IMR-90 (cell line): ENCODE measurements around the gene LRP11. TPM values are rescaled to one million over a fixed set of nuclear protein-coding genes. Genes with fewer than 3 reads are reported as not detected.

Source experiments
- ATAC-seq: fragments of 200-7000 bp; cut with Tn5 transposase; 2 replicates; pipeline ENCODE4 v1.9.1; 2020; ENCODE audit warnings: low read depth, mild to moderate bottlenecking, moderate library complexity
- BruUV-seq: library from RNA; stranded (reverse); fragments of 400-500 nt; replicated peaks from 2 replicates; lab custom pipeline; 2021; lab: Mats Ljungman, UMichigan
- CTCF ChIA-PET: fragments of 300-600 bp; formaldehyde crosslinking; extraction: SDS; loops from one replicate; lab custom pipeline; 2021; ENCODE audit warnings: antibody characterized with exemption; lab: Yijun Ruan, JAX
- POLR2A ChIA-PET: fragments of 300-600 bp; sonication (Branson Sonifier 250); formaldehyde crosslinking; loops from one replicate; lab custom pipeline; 2022; ENCODE audit warnings: antibody characterized with exemption; ENCODE audit not compliant: unreplicated experiment; lab: Charles Lee
- DNase-seq: peaks from one replicate; pipeline ENCODE4 v3.0.0; 2013
- H2AFZ ChIP-seq: replicated peaks from 2 replicates; pipeline ENCODE3; 2013; ENCODE audit warnings: low read length, mild to moderate bottlenecking; ENCODE audit not compliant: poor library complexity
- H2AK5ac ChIP-seq: 2 replicates; pipeline ENCODE4 v1.6.1; 2013; ENCODE audit warnings: low read depth, low read length, inconsistent platforms
- H2AK9ac ChIP-seq: replicated peaks from 2 replicates; pipeline ENCODE3; 2013; ENCODE audit warnings: mild to moderate bottlenecking, low read depth, low read length, moderate library complexity; ENCODE audit not compliant: poor library complexity
- H2BK120ac ChIP-seq: 2 replicates; pipeline ENCODE4 v1.6.1; 2013; ENCODE audit warnings: low read depth, low read length, inconsistent platforms
- H2BK15ac ChIP-seq: 3 replicates; pipeline ENCODE4 v1.6.1; 2013; ENCODE audit warnings: low read depth, low read length, inconsistent platforms
- H2BK20ac ChIP-seq: 2 replicates; pipeline ENCODE4 v1.6.1; 2013; ENCODE audit warnings: low read depth, mild to moderate bottlenecking, inconsistent platforms, low read length, moderate library complexity
- H2BK5ac ChIP-seq: 2 replicates; pipeline ENCODE4 v1.6.1; 2013; ENCODE audit warnings: mild to moderate bottlenecking, low read depth, low read length, inconsistent platforms; ENCODE audit not compliant: poor library complexity, severe bottlenecking
- H3K14ac ChIP-seq: replicated peaks from 2 replicates; pipeline ENCODE4 v1.6.1; 2013; ENCODE audit warnings: low read depth, low read length, inconsistent platforms
- H3K18ac ChIP-seq: 2 replicates; pipeline ENCODE4 v1.6.1; 2013; ENCODE audit warnings: low read depth, low read length, control low read depth
- H3K23ac ChIP-seq: 2 replicates; pipeline ENCODE4 v1.6.1; 2013; ENCODE audit warnings: low read depth, low read length, inconsistent platforms
- H3K27ac ChIP-seq: 2 replicates; pipeline ENCODE4 v1.5.1; 2013; ENCODE audit warnings: mild to moderate bottlenecking, control low read depth, low read length; ENCODE audit not compliant: insufficient read depth
- H3K27me3 ChIP-seq: 2 replicates; pipeline ENCODE4 v1.6.1; 2013; ENCODE audit warnings: low read length; ENCODE audit not compliant: control insufficient read depth, insufficient read depth
- H3K36me3 ChIP-seq: 2 replicates; pipeline ENCODE4 v1.6.1; 2013; ENCODE audit warnings: low read length, mixed read lengths; ENCODE audit not compliant: control insufficient read depth, insufficient read depth
- H3K4ac ChIP-seq: 2 replicates; pipeline ENCODE4 v1.6.1; 2013; ENCODE audit warnings: low read depth, low read length, inconsistent platforms
- H3K4me1 ChIP-seq: 2 replicates; pipeline ENCODE4 v1.6.1; 2013; ENCODE audit warnings: low read length, mixed read lengths; ENCODE audit not compliant: control insufficient read depth, insufficient read depth
- H3K4me2 ChIP-seq: 2 replicates; pipeline ENCODE4 v1.6.1; 2013; ENCODE audit warnings: low read depth, mild to moderate bottlenecking, control low read depth, low read length, moderate library complexity
- H3K4me3 ChIP-seq: 2 replicates; pipeline ENCODE4 v1.5.1; 2013; ENCODE audit warnings: low read depth, mild to moderate bottlenecking, control low read depth, low read length, moderate library complexity; ENCODE audit not compliant: insufficient read depth
- H3K56ac ChIP-seq: 2 replicates; pipeline ENCODE4 v1.6.1; 2013; ENCODE audit warnings: low read length, inconsistent platforms; ENCODE audit not compliant: insufficient read depth; ENCODE audit errors: extremely low read depth
- H3K79me1 ChIP-seq, 2 experiments: 2 replicates each; pipeline ENCODE4 v1.6.1; 2013; ENCODE audit warnings: low read length in 2 of 2, inconsistent platforms in 1 of 2, low read depth in 1 of 2
- H3K9ac ChIP-seq: 2 replicates; pipeline ENCODE4 v1.6.1; 2013; ENCODE audit warnings: low read depth, low read length, control low read depth
- H3K9me1 ChIP-seq: 2 replicates; pipeline ENCODE4 v1.6.1; 2013; ENCODE audit warnings: low read length, inconsistent platforms; ENCODE audit not compliant: insufficient read depth
- H3K9me3 ChIP-seq: 2 replicates; pipeline ENCODE4 v1.6.1; 2013; ENCODE audit warnings: low read length; ENCODE audit not compliant: control insufficient read depth, insufficient read depth
- H4K20me1 ChIP-seq: 2 replicates; pipeline ENCODE4 v1.6.1; 2013; ENCODE audit warnings: low read length, inconsistent platforms; ENCODE audit not compliant: insufficient read depth
- H4K5ac ChIP-seq: 2 replicates; pipeline ENCODE4 v1.6.1; 2013; ENCODE audit warnings: mild to moderate bottlenecking, low read depth, low read length, control low read depth
- H4K8ac ChIP-seq, 2 experiments: 2 replicates each; pipeline ENCODE4 v1.6.1; 2013; ENCODE audit warnings: low read depth in 2 of 2, low read length in 2 of 2, control low read depth in 1 of 2, inconsistent platforms in 1 of 2
- H4K91ac ChIP-seq: 2 replicates; pipeline ENCODE4 v1.6.1; 2013; ENCODE audit warnings: low read depth, low read length, inconsistent platforms; ENCODE audit not compliant: insufficient read depth
- CEBPB ChIP-seq: IDR thresholded peaks from 2 replicates; pipeline ENCODE4 v1.6.1; 2012; ENCODE audit warnings: low read depth, low read length, improper control_type of control experiment
- CHD1 ChIP-seq: IDR thresholded peaks from 2 replicates; pipeline ENCODE4 v1.6.1; 2012; ENCODE audit warnings: low read depth, low read length, improper control_type of control experiment
- CTCF ChIP-seq: conservative IDR thresholded peaks from 2 replicates; pipeline ENCODE4 v1.5.1; 2012; ENCODE audit warnings: mild to moderate bottlenecking, low read depth, low read length, improper control_type of control experiment
- FOS ChIP-seq: fragments of 150-350 bp; IDR thresholded peaks from 2 replicates; pipeline ENCODE4 v1.6.1; 2016; ENCODE audit warnings: low read depth, low read length
- MAFK ChIP-seq: IDR thresholded peaks from 2 replicates; pipeline ENCODE4 v1.6.1; 2012; ENCODE audit warnings: low read depth, low read length, improper control_type of control experiment
- MAZ ChIP-seq: IDR thresholded peaks from 2 replicates; pipeline ENCODE4 v1.6.1; 2012; ENCODE audit warnings: low read depth, mild to moderate bottlenecking, low read length, improper control_type of control experiment, moderate library complexity, borderline replicate concordance
- MXI1 ChIP-seq: IDR thresholded peaks from 2 replicates; pipeline ENCODE4 v1.6.1; 2012; ENCODE audit warnings: low read depth, mild to moderate bottlenecking, low read length, moderate library complexity, borderline replicate concordance
- NFE2L2 ChIP-seq: fragments of 150-350 bp; IDR thresholded peaks from 2 replicates; pipeline ENCODE4 v1.6.1; 2016; ENCODE audit warnings: low read depth, mild to moderate bottlenecking, low read length
- POLR2A ChIP-seq: IDR thresholded peaks from 2 replicates; pipeline ENCODE4 v1.6.1; 2012; ENCODE audit warnings: mild to moderate bottlenecking, low read depth, low read length
- RAD21 ChIP-seq: IDR thresholded peaks from 2 replicates; pipeline ENCODE4 v1.6.1; 2012; ENCODE audit warnings: low read length, improper control_type of control experiment
- RCOR1 ChIP-seq: IDR thresholded peaks from 2 replicates; pipeline ENCODE4 v1.6.1; 2012; ENCODE audit warnings: mild to moderate bottlenecking, low read length, improper control_type of control experiment; ENCODE audit not compliant: insufficient replicate concordance
- SMC3 ChIP-seq: fragments of 150-350 bp; IDR thresholded peaks from 2 replicates; pipeline ENCODE4 v1.6.1; 2016; ENCODE audit warnings: low read depth, mild to moderate bottlenecking, antibody characterized with exemption, low read length, moderate library complexity
- USF2 ChIP-seq: fragments of 150-350 bp; IDR thresholded peaks from 2 replicates; pipeline ENCODE4 v1.6.1; 2017; ENCODE audit warnings: mild to moderate bottlenecking, antibody characterized with exemption, low read length, low read depth
- WGBS, 2 experiments: methylation state at CpG; one replicate each; pipeline versions ENCODE4 v1.1.5 to v1.1.7; 2013; ENCODE audit warnings: missing lambda C conversion rate in 2 of 2; ENCODE audit not compliant: insufficient read length in 1 of 2; ENCODE audit errors: extremely low coverage in 2 of 2; 5-methylcytosine and 5-hydroxymethylcytosine counted together
- dilution Hi-C: fragments of 300-500 bp; cut with HindIII; formaldehyde crosslinking; loops from one replicate; pipeline ENCODE4 v1.14.3; 2018; ENCODE audit warnings: low sequenced_read_pairs; ENCODE audit not compliant: unreplicated experiment
- in situ Hi-C: fragments of 300-500 bp; cut with MboI; formaldehyde crosslinking; loops from 3 replicates; pipeline ENCODE4 v1.14.3; 2019; ENCODE audit warnings: low sequenced_read_pairs, inconsistent platforms, mixed read lengths
- intact Hi-C: fragments of 100-400 bp; cut with micrococcal nuclease; formaldehyde crosslinking; loops from 2 replicates; pipeline ENCODE4 v1.10.0; 2022
- polyA plus RNA-seq, 3 experiments: library from polyadenylated mRNA; depleted of rRNA; stranded (reverse); fragments of >200 nt; gene quantifications; 2 replicates each; pipeline ENCODE4 v1.2.3, GENCODE V29; 2012; ENCODE audit warnings: low replicate concordance in 1 of 3
- total RNA-seq: library from RNA; depleted of rRNA; stranded (reverse); fragments of >200 nt; gene quantifications from 2 replicates; pipeline ENCODE4 v1.2.3, GENCODE V29; 2012
- TF ChIP-seq, protein P1 (sequence below): fragments of 150-350 bp; IDR thresholded peaks from 2 replicates; pipeline ENCODE4 v1.6.1; 2016; ENCODE audit warnings: low read depth, mild to moderate bottlenecking, low read length, moderate library complexity, borderline replicate concordance

The LRP11 gene
- total and polyA plus RNA-seq, 2 of the 4 experiments (the other 2 are of a cell fraction): 48.8 to 63.8 TPM

DNA sequence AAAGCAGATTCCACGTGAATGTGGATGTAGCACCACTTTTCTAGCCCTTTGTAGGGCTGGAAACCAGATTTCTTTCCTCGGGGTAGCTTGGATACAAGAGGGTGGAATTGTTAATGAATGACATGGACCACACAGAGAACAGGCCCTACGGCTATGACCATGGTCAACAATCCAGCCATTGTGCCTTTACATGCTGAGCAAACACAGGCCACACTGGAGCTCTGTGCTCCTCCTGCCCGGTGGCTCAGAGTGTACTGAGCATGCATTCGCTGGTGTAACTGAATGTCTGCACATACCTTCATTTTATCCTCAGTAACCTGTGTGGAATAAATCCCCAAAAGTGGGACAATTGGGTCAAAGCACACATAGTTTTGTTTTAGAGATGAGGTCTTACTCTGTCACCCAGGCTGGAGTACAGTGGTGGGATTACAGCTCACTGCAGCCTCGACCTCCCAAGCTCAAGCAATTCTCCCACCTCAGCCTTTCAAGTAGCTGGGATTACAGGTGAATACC, 32.8 kb downstream of the LRP11 start:
- H4K91ac ChIP-seq: no peak overlapping the region
- intact Hi-C loops: no loop called here
- H3K56ac ChIP-seq: no peak overlapping the region
- no peaks in the 10 kb centered on the region; the same call in 1 of the 2 replicates for H3K9me1 ChIP-seq
- no peak overlapping the region for H3K9ac ChIP-seq
- TF ChIP-seq MXI1: no peak
- TF ChIP-seq CTCF: no peak
- no peak for TF ChIP-seq RCOR1
- no peak for TF ChIP-seq MAZ
- TF ChIP-seq CHD1: no peak
- no peak for TF ChIP-seq CEBPB
- TF ChIP-seq POLR2A: no peak
- TF ChIP-seq USF2: no peak
- no peak for TF ChIP-seq SMC3
- no peak for TF ChIP-seq FOS
- TF ChIP-seq RAD21: no peak
- TF ChIP-seq, protein P1, sequence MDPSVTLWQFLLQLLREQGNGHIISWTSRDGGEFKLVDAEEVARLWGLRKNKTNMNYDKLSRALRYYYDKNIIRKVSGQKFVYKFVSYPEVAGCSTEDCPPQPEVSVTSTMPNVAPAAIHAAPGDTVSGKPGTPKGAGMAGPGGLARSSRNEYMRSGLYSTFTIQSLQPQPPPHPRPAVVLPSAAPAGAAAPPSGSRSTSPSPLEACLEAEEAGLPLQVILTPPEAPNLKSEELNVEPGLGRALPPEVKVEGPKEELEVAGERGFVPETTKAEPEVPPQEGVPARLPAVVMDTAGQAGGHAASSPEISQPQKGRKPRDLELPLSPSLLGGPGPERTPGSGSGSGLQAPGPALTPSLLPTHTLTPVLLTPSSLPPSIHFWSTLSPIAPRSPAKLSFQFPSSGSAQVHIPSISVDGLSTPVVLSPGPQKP: no peak
- TF ChIP-seq MAFK: no peak
- TF ChIP-seq NFE2L2: no peak
- no peak overlapping the region for H3K23ac ChIP-seq
- peaks cover 11 to 22% of the 10 kb centered on the region in 2 experiments for H3K79me1 ChIP-seq
- peak overlapping the region; percentile 11; the same call in 1 of the 2 replicates for H3K4ac ChIP-seq
- ATAC-seq (no peak; the same call in none of the 2 replicates), DNase-seq (no peak)
- no TSS peak for BruUV-seq
- no peak overlapping the region for H2BK120ac ChIP-seq
- H3K14ac ChIP-seq: peak overlapping the region; percentile 28; the same call in 1 of the 2 replicates
- dilution Hi-C loops: no loop called here
- peak overlapping the region; percentile 13; the same call in 1 of the 2 replicates for H3K27ac ChIP-seq
- H2BK15ac ChIP-seq: no peak overlapping the region
- ChIA-PET POLR2A (no interaction called here), CTCF (no interaction called here)
- peaks cover 6% of the 10 kb centered on the region for H3K4me1 ChIP-seq
- 74% methylated on average over 2 of the region's 6 CpGs; no CpG with 5 or more reads in 1 of the 2 experiments for WGBS, 2 experiments
- H2BK5ac ChIP-seq: peak overlapping the region; percentile 20
- no peak overlapping the region for H2BK20ac ChIP-seq
- in situ Hi-C loops: loop anchor here (5.0 to 25.0 kb wide), 3 partner anchors 36 to 1231 kb away; partner anchors contain the start of gene RAET1G
- H3K27me3 ChIP-seq: no peaks in the 10 kb centered on the region
- H2AFZ ChIP-seq: peak overlapping the region; percentile 18
- no peak overlapping the region for H4K5ac ChIP-seq
- H2AK9ac ChIP-seq: no peak overlapping the region
- H2AK5ac ChIP-seq: peak overlapping the region; percentile 23; the same call in 1 of the 2 replicates
- peaks cover 23% of the 10 kb centered on the region for H3K36me3 ChIP-seq
- no peak overlapping the region for H4K8ac ChIP-seq
- peaks cover 8% of the 10 kb centered on the region; the same call in 1 of the 2 replicates for H4K20me1 ChIP-seq
- peak overlapping the region; percentile 43 for H3K4me2 ChIP-seq
- no peak overlapping the region for H3K4me3 ChIP-seq
- no peaks in the 10 kb centered on the region for H3K9me3 ChIP-seq
- no peak overlapping the region for H3K18ac ChIP-seq
